Measurements from ENCODE around the gene MPPED2.

DNA sequence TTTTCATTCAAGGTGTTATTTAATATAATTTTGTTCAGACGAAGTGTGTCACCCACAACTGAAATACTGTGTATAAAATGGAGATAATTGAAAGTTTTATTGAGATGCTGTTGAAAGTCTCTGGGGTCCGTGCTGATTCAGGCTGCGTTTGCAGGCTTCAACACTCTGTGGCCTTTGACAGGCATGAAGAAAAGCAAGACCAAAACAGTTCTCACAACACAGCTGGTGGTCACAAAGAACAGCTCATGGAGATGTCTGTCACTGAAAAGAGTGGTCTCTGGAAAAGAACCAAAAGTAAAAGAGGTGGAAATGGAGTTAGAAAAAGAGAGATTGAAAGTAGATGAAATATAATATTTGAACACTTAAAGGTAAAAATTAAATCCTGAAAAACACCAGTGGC, 9.8 kb upstream of the MPPED2 start:
- TF ChIP-seq, protein P1, sequence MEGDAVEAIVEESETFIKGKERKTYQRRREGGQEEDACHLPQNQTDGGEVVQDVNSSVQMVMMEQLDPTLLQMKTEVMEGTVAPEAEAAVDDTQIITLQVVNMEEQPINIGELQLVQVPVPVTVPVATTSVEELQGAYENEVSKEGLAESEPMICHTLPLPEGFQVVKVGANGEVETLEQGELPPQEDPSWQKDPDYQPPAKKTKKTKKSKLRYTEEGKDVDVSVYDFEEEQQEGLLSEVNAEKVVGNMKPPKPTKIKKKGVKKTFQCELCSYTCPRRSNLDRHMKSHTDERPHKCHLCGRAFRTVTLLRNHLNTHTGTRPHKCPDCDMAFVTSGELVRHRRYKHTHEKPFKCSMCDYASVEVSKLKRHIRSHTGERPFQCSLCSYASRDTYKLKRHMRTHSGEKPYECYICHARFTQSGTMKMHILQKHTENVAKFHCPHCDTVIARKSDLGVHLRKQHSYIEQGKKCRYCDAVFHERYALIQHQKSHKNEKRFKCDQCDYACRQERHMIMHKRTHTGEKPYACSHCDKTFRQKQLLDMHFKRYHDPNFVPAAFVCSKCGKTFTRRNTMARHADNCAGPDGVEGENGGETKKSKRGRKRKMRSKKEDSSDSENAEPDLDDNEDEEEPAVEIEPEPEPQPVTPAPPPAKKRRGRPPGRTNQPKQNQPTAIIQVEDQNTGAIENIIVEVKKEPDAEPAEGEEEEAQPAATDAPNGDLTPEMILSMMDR (IDR thresholded peaks at IDR 0.05) = no peak
- TF ChIP-seq POLR2A (IDR thresholded peaks at IDR 0.05) = no peak
